Pancreas (tissue), 10 donors: ENCODE data around the gene FAU. TPM values are rescaled to one million over a fixed set of nuclear protein-coding genes. Genes with fewer than 3 reads are reported as not detected.
"Not testable (repeated sequence)": the region's sequence is repeated elsewhere in the genome, so short reads cannot be mapped to it uniquely, and the experiment has no call there.

Source experiments
- ATAC-seq, 4 donors: fragments of 200-7000 bp; cut with Tn5 transposase; one replicate each; pipeline versions ENCODE4 v1.8.0 to v1.9.1; 2020; ENCODE audit warnings: mild to moderate bottlenecking in 4 of 4, moderate library complexity in 4 of 4
- DNase-seq, 6 donors: peaks; one replicate each; pipeline ENCODE4 v3.0.0-alpha.2; 2020
- FAIRE-seq: peaks from 2 replicates; lab custom pipeline; 2012; peaks lifted over from hg19 to GRCh38; lab: Jason Lieb, UNC
- H3K27ac ChIP-seq, 4 donors: fragments of 200-600 bp; sonication (generic); 1 replicate in 3 of 4; 2 replicates in 1 of 4; pipeline versions ENCODE4 v1.5.0 to v1.8.0; 2020
- H3K27me3 ChIP-seq, 4 donors: fragments of 200-600 bp; one replicate each; pipeline ENCODE4 v1.8.0; 2021
- H3K36me3 ChIP-seq, 3 donors: fragments of 200-600 bp; sonication (generic) in 1 of 3; one replicate each; pipeline versions ENCODE4 v1.5.0 to v1.8.0; 2020 to 2021
- H3K4me1 ChIP-seq, 3 donors: fragments of 200-600 bp; one replicate each; pipeline ENCODE4 v1.8.0; 2021
- H3K4me3 ChIP-seq, 4 donors: fragments of 200-600 bp; sonication (generic) in 2 of 4; one replicate each; pipeline versions ENCODE4 v1.5.0 to v1.8.0; 2020 to 2021
- H3K9me3 ChIP-seq, 4 donors: fragments of 200-600 bp; one replicate each; pipeline ENCODE4 v1.8.0; 2021
- CTCF ChIP-seq, 4 donors: fragments of 200-600 bp; sonication (generic) in 3 of 4; IDR thresholded peaks; one replicate each; pipeline versions ENCODE4 v1.5.0 to v1.8.0; 2021; ENCODE audit warnings: antibody characterized with exemption in 4 of 4
- WGBS, 2 donors: extraction: QIAGEN DNeasy Blood & Tissue Kit; methylation state at CpG; one replicate each; pipeline ENCODE4 v1.1.7; 2013; 5-methylcytosine and 5-hydroxymethylcytosine counted together
- intact Hi-C, 3 donors: fragments of 100-400 bp; cut with DNase I; formaldehyde crosslinking; loops; one replicate each; pipeline versions ENCODE4 v1.11.1 to v1.14.2; 2022
- polyA plus RNA-seq, 2 donors: library from polyadenylated mRNA; stranded (reverse); fragments of 200-250 nt; gene quantifications; one replicate each; pipeline ENCODE4 v1.2.3, GENCODE V29; 2013
- total RNA-seq, 6 donors: library from RNA; stranded (reverse); fragmentation: NEBNext Ultra II Directional in 4 of 6; extraction: Animal tissue kit (Norgen Biotek cat#: 25700) in 4 of 6; gene quantifications; one replicate each; pipeline versions ENCODE4 v1.2.1 to v1.2.4, GENCODE V29; 2021 to 2023
- donor health status: healthy with polysubstance abuse.
- donor health status: DM: no; HTN: no; CAD: no; lungs with moderate emphysema.
- donor health status: DM: no; HTN: no; CAD: no.
- donor health status: control.
- donor health status: control.
- donor health status: Bipolar disorder and iron deficiency.
- donor health status: DM: yes; HTN: yes; CAD: no.
- donor health status: DM: no; HTN: no; CAD: no.
- donor health status: DM: no; HTN: no; CAD: no.
- donor health status: DM: yes; HTN: yes; CAD: no.

Gene FAU
- total and polyA plus RNA-seq, 8 donors = 493 to 810 (median 535) TPM

GRCh38 chr11:65151331-65151899 is 29.5 kb upstream of the FAU start:
- peak overlapping the region; percentile 44 to 84 (median 73) for H3K27ac ChIP-seq
- no peaks in the 10 kb centered on the region for H3K9me3 ChIP-seq
- 83 to 97% methylated on average over 3 of the region's 3 CpGs for whole genome bisulfite sequencing, 2 donors
- no peak for TF ChIP-seq CTCF (IDR thresholded peaks at IDR 0.05)
- no peaks in the 10 kb centered on the region for H3K27me3 ChIP-seq
- ATAC-seq (no peak), DNase-seq (no peak), FAIRE-seq (no peak)
- no peaks in the 10 kb centered on the region for H3K36me3 ChIP-seq
- H3K4me3 ChIP-seq = no peak overlapping the region
- peaks cover 5 to 21% (median 13%) of the 10 kb centered on the region in 3 donors for H3K4me1 ChIP-seq
- intact Hi-C loops = no loop called here

- WGBS, 2 donors = 30 to 32% methylated on average over 12 of the region's 12 CpGs
- Histone ChIP-seq H3K27ac (peak overlapping the region; percentile 44 to 84 (median 73)), H3K9me3 (no peaks in the 10 kb centered on the region), H3K36me3 (no peaks in the 10 kb centered on the region), H3K4me3 (no peak overlapping the region), H3K4me1 (peaks cover 10 to 26% (median 13%) of the 10 kb centered on the region in 3 donors), H3K27me3 (no peaks in the 10 kb centered on the region)
- peak; percentile 87 to 97 (median 93) for DNase-seq
- no peak for TF ChIP-seq CTCF (IDR thresholded peaks at IDR 0.05)
- FAIRE-seq = no peak
- ATAC-seq = peak; percentile 87 to 94 (median 90)
- intact Hi-C loops = no loop called here
Measured at GRCh38 chr11:65150509-65151299, 28.8 kb upstream of the FAU start.

GRCh38 chr11:65150131-65150508 is 28.2 kb upstream of the FAU start:
- WGBS, 2 donors = 90% methylated on average over 10 of the region's 10 CpGs
- H3K27ac ChIP-seq = peak overlapping the region; percentile 44 to 84 (median 73)
- DNase-seq, H3K36me3 ChIP-seq, FAIRE-seq, H3K27me3 ChIP-seq, H3K9me3 ChIP-seq, intact Hi-C loops, H3K4me3 ChIP-seq, ATAC-seq: not testable (repeated sequence)
- H3K4me1 ChIP-seq = peaks cover 10 to 28% (median 13%) of the 10 kb centered on the region in 3 donors

DNA sequence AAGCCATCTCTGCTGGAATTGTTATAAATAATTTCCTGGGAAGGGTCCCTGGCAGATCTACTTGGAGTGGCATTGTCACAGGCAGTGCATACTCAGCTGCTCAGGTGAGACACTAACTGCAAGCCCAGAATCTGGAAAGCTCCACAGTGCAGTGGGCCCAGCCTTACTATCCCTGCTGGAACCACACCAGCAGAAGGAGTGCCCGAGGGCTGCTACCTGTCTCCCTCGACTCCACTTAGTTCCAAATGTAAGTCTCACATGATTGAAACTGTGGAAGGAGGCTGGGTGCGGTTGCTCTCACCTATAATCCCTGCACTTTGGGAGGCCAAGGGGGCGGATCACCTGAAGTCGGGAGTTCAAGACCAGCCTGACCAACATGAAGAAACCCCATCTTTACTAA is 26.7 kb upstream of the FAU start:
- Histone ChIP-seq H3K4me3 (no peak overlapping the region), H3K27ac (no peak overlapping the region), H3K36me3 (no peaks in the 10 kb centered on the region), H3K27me3 (no peaks in the 10 kb centered on the region), H3K4me1 (peaks cover 10 to 28% (median 13%) of the 10 kb centered on the region in 3 donors), H3K9me3 (no peaks in the 10 kb centered on the region)
- no peak for TF ChIP-seq CTCF (IDR thresholded peaks at IDR 0.05)
- DNase-seq (no peak), ATAC-seq (no peak), FAIRE-seq (no peak)
- intact Hi-C loops = no loop called here
- 86 to 88% methylated on average over 5 of the region's 5 CpGs for WGBS, 2 donors

- no peak for TF ChIP-seq CTCF (IDR thresholded peaks at IDR 0.05)
- WGBS, 2 donors = 53 to 66% methylated on average over 2 of the region's 2 CpGs
- H3K27ac ChIP-seq = no peak overlapping the region
- no peak for DNase-seq
- H3K27me3 ChIP-seq = no peaks in the 10 kb centered on the region
- peaks cover 10 to 28% (median 13%) of the 10 kb centered on the region in 3 donors for H3K4me1 ChIP-seq
- FAIRE-seq = no peak
- intact Hi-C loops = no loop called here
- no peaks in the 10 kb centered on the region for H3K9me3 ChIP-seq
- ATAC-seq = no peak
- H3K36me3 ChIP-seq = no peaks in the 10 kb centered on the region
- H3K4me3 ChIP-seq = no peak overlapping the region
Measured at GRCh38 chr11:65147352-65148075, 25.6 kb upstream of the FAU start.
